HepG2 (cell line): ENCODE data around the gene PTGES3. TPM values are rescaled to one million over a fixed set of nuclear protein-coding genes. Genes with fewer than 3 reads are reported as not detected.

ENCODE experiments used
- ARHGAP35 ChIP-seq: sonication (generic); formaldehyde crosslinking; IDR thresholded peaks from 2 replicates; pipeline ENCODE4 v1.9.0; 2022; ENCODE audit warnings: mild to moderate bottlenecking, inconsistent platforms, moderate library complexity, missing genetic modification reagents, borderline replicate concordance
- ASH2L ChIP-seq: fragments of 300-600, 200-600 bp; sonication (generic); IDR thresholded peaks from 2 replicates; pipeline ENCODE4 v1.7.0; 2017; ENCODE audit warnings: low read depth, mild to moderate bottlenecking, moderate library complexity, mixed read lengths, low read length; ENCODE audit not compliant: insufficient read length
- MYNN ChIP-seq: sonication (generic); formaldehyde crosslinking; IDR thresholded peaks from 2 replicates; pipeline ENCODE4 v1.4.0; 2020; ENCODE audit warnings: mild to moderate bottlenecking, low read depth, missing genetic modification reagents
- NFIC ChIP-seq: IDR thresholded peaks from 2 replicates; pipeline ENCODE4 v1.6.1; 2012; ENCODE audit warnings: mild to moderate bottlenecking, low read length, inconsistent platforms
- NPAS2 ChIP-seq: sonication (generic); formaldehyde crosslinking; IDR thresholded peaks from 2 replicates; pipeline ENCODE4 v1.8.0; 2022; ENCODE audit warnings: mild to moderate bottlenecking, missing genetic modification reagents, borderline replicate concordance
- RARG ChIP-seq: sonication (generic); formaldehyde crosslinking; IDR thresholded peaks from 2 replicates; pipeline ENCODE4 v1.4.0; 2020; ENCODE audit warnings: low read depth, mild to moderate bottlenecking, missing genetic modification reagents
- RBM39 ChIP-seq: fragments of 200-400 bp; formaldehyde crosslinking; IDR thresholded peaks from one replicate; pipeline ENCODE4 v1.6.1; 2018; ENCODE audit warnings: antibody characterized with exemption, mild to moderate bottlenecking, low read depth, low read length; ENCODE audit not compliant: poor library complexity, severe bottlenecking
- RNF2 ChIP-seq: fragments of 450-650 bp; conservative IDR thresholded peaks from 2 replicates; pipeline ENCODE4 v1.6.1; 2016; ENCODE audit warnings: low read depth
- RXRB ChIP-seq: IDR thresholded peaks from 2 replicates; pipeline ENCODE4 v1.6.1; 2016; ENCODE audit warnings: borderline replicate concordance, missing genetic modification reagents, missing compliant biosample characterization
- SALL1 ChIP-seq: sonication (generic); formaldehyde crosslinking; IDR thresholded peaks from 2 replicates; pipeline ENCODE4 v1.8.0; 2022; ENCODE audit warnings: mild to moderate bottlenecking, missing genetic modification reagents
- SYNCRIP ChIP-seq: fragments of 200-400 bp; formaldehyde crosslinking; IDR thresholded peaks from 2 replicates; pipeline ENCODE4 v1.6.1; 2018; ENCODE audit warnings: mild to moderate bottlenecking, low read depth, low read length; ENCODE audit not compliant: insufficient read depth
- TCF7L2 ChIP-seq: IDR thresholded peaks from 2 replicates; pipeline ENCODE4 v1.6.1; 2011; ENCODE audit warnings: mild to moderate bottlenecking, low read depth, low read length, moderate library complexity
- TEF ChIP-seq: sonication (generic); formaldehyde crosslinking; IDR thresholded peaks from 2 replicates; pipeline ENCODE4 v1.5.0; 2020; ENCODE audit warnings: missing genetic modification reagents
- UBTF ChIP-seq: sonication (generic); formaldehyde crosslinking; IDR thresholded peaks from 2 replicates; pipeline ENCODE4 v1.4.0; 2020; ENCODE audit warnings: mild to moderate bottlenecking, missing genetic modification reagents
- YEATS2 ChIP-seq: sonication (generic); formaldehyde crosslinking; IDR thresholded peaks from 2 replicates; pipeline ENCODE4 v1.4.0; 2020; ENCODE audit warnings: missing genetic modification reagents, borderline replicate concordance
- ZFYVE20 ChIP-seq: sonication (generic); formaldehyde crosslinking; IDR thresholded peaks from 2 replicates; pipeline ENCODE4 v1.8.0; 2023; ENCODE audit warnings: low read depth, mild to moderate bottlenecking, moderate library complexity, missing genetic modification reagents, borderline replicate concordance
- ZNF33B ChIP-seq: sonication (generic); formaldehyde crosslinking; IDR thresholded peaks from 2 replicates; pipeline ENCODE4 v1.5.1; 2020; ENCODE audit warnings: mild to moderate bottlenecking, missing genetic modification reagents
- ZNF430 ChIP-seq: sonication (generic); formaldehyde crosslinking; IDR thresholded peaks from 2 replicates; pipeline ENCODE4 v1.9.0; 2021; ENCODE audit warnings: mild to moderate bottlenecking, missing genetic modification reagents
- ZNF83 ChIP-seq: sonication (generic); formaldehyde crosslinking; IDR thresholded peaks from 2 replicates; pipeline ENCODE4 v1.4.0; 2020; ENCODE audit warnings: missing genetic modification reagents, mild to moderate bottlenecking, borderline replicate concordance
- polyA plus RNA-seq, 8 experiments: library from polyadenylated mRNA; depleted of rRNA in 3 of 8; stranded (reverse) in 7 of 8; unstranded in 1 of 8; fragments of >200 nt; fragmentation: Illumina TruSeq in 4 of 8; extraction: Trizol in 4 of 8; gene quantifications; 2 replicates each; pipeline versions ENCODE4 v1.2.1 to v1.2.3, GENCODE V29; 2011 to 2016; ENCODE audit warnings: low read depth in 4 of 8, missing spikeins in 1 of 8, mixed read lengths in 1 of 8; ENCODE audit not compliant: insufficient read depth in 1 of 8
- total RNA-seq, 5 experiments: library from RNA; depleted of rRNA; stranded (reverse); fragments of >200 nt; fragmentation: Illumina TruSeq; extraction: Trizol; gene quantifications; 2 replicates each; pipeline ENCODE4 v1.2.3, GENCODE V29; 2016; ENCODE audit warnings: low read depth in 1 of 5
- TF ChIP-seq, protein P1 (sequence below): sonication (generic); formaldehyde crosslinking; IDR thresholded peaks from 2 replicates; pipeline ENCODE4 v1.4.0; 2020; ENCODE audit warnings: missing genetic modification reagents; ENCODE audit errors: not compliant biosample characterization
- TF ChIP-seq, protein P2 (sequence below): sonication (generic); formaldehyde crosslinking; IDR thresholded peaks from 2 replicates; pipeline ENCODE4 v1.5.0; 2020; ENCODE audit warnings: mild to moderate bottlenecking, missing genetic modification reagents, borderline replicate concordance
- TF ChIP-seq, protein P3 (sequence below): sonication (generic); formaldehyde crosslinking; IDR thresholded peaks from 2 replicates; pipeline ENCODE4 v1.4.0; 2020; ENCODE audit warnings: low read depth, mild to moderate bottlenecking, missing genetic modification reagents

Gene PTGES3
- total and polyA plus RNA-seq, 2 of the 13 experiments (the other 11 are each of a cell fraction or from before 2014, with no cell fraction given) = 54.4 to 159 TPM

DNA sequence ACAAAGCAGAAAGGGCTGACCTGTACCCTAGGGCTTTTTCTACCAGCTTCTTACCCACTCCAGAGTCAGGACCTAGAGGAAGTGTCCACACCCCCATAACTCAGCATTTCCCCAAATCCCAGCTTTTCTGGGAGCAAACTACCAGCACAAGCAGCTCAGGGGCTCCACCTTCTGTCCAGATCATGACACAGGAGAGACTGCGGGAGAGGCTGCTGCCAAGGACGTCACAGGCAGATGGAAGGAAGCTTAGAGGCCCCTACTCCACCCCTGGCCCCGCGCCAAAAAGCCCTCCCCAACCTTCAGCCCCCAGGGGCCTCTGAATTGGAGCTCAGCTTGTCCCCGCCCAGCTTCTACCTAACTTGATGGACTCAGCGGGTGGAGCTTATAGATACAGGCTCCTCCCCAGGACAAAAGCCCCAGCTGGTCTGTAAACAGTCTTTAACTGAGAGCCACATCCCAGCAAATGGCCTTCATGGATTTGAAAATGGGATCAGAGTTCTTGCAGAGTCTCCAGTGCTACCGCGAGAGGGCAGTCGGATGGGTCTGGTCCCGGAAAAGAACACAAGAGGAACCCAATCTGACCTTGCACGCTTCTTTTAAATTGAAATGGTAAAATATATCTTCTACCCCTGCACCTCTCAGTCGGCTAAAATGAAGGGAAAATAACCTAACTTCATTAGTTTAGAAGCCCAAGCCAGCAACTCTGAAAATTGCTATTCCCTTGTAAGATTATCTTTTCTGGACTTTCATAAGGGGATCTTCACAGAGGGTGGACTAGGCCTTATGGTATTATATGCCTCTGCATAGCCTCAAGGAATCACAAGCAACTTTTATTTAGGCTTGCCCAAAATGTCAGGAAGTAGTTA lies 51.2 kb downstream of the PTGES3 start (continued):
- TF ChIP-seq SYNCRIP (no peak), ZNF83 (CRISPR knock-in tag) (no peak), ZFYVE20 (no peak), ARHGAP35 (CRISPR knock-in tag) (no peak), RBM39 (no peak), RARG (CRISPR knock-in tag) (no peak), MYNN (CRISPR knock-in tag) (no peak), ASH2L (peak; percentile 77), ZNF430 (CRISPR knock-in tag) (no peak), ZNF33B (CRISPR knock-in tag) (no peak), RXRB (CRISPR knock-in tag) (peak; percentile 61; the same call in 1 of the 2 replicates), RNF2 (no peak), NPAS2 (CRISPR knock-in tag) (no peak), SALL1 (CRISPR knock-in tag) (peak; percentile 78), NFIC (peak; percentile 95), TCF7L2 (no peak), TEF (CRISPR knock-in tag) (no peak), YEATS2 (CRISPR knock-in tag) (peak; percentile 77; the same call in 1 of the 2 replicates), UBTF (CRISPR knock-in tag) (no peak)
- TF ChIP-seq, protein P1, sequence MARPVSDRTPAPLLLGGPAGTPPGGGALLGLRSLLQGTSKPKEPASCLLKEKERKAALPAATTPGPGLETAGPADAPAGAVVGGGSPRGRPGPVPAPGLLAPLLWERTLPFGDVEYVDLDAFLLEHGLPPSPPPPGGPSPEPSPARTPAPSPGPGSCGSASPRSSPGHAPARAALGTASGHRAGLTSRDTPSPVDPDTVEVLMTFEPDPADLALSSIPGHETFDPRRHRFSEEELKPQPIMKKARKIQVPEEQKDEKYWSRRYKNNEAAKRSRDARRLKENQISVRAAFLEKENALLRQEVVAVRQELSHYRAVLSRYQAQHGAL (CRISPR knock-in tag) = no peak
- TF ChIP-seq, protein P2, sequence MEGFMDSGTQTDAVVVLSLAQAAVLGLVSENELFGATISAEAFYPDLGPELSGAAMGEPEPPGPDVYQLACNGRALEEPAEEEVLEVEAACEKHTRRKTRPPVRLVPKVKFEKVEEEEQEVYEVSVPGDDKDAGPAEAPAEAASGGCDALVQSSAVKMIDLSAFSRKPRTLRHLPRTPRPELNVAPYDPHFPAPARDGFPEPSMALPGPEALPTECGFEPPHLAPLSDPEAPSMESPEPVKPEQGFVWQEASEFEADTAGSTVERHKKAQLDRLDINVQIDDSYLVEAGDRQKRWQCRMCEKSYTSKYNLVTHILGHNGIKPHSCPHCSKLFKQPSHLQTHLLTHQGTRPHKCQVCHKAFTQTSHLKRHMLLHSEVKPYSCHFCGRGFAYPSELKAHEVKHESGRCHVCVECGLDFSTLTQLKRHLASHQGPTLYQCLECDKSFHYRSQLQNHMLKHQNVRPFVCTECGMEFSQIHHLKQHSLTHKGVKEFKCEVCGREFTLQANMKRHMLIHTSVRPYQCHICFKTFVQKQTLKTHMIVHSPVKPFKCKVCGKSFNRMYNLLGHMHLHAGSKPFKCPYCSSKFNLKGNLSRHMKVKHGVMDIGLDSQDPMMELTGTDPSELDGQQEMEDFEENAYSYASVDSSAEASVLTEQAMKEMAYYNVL = no peak
- TF ChIP-seq, protein P3, sequence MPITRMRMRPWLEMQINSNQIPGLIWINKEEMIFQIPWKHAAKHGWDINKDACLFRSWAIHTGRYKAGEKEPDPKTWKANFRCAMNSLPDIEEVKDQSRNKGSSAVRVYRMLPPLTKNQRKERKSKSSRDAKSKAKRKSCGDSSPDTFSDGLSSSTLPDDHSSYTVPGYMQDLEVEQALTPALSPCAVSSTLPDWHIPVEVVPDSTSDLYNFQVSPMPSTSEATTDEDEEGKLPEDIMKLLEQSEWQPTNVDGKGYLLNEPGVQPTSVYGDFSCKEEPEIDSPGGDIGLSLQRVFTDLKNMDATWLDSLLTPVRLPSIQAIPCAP (CRISPR knock-in tag) = no peak
